HepG2 (cell line): ENCODE measurements around the gene NUDCD3. TPM values are rescaled to one million over a fixed set of nuclear protein-coding genes. Genes with fewer than 3 reads are reported as not detected.

Experiments
- KLF15 ChIP-seq: sonication (generic); formaldehyde crosslinking; IDR thresholded peaks from 2 replicates; pipeline ENCODE4 v1.8.1; 2023; ENCODE audit warnings: borderline replicate concordance, mild to moderate bottlenecking, inconsistent platforms, missing genetic modification reagents, mixed read lengths
- NKX3-1 ChIP-seq: sonication (generic); formaldehyde crosslinking; IDR thresholded peaks from 2 replicates; pipeline ENCODE4 v1.5.0; 2020; ENCODE audit warnings: missing genetic modification reagents
- NR2F1 ChIP-seq, 2 experiments: fragments of 450-650 bp in 1 of 2; formaldehyde crosslinking in 1 of 2; IDR thresholded peaks; 2 replicates each; pipeline versions ENCODE4 v1.5.0 to v1.6.1; 2016 to 2020; ENCODE audit warnings: mild to moderate bottlenecking in 1 of 2, missing compliant biosample characterization in 1 of 2, missing genetic modification reagents in 1 of 2, moderate library complexity in 1 of 2
- SNAPC4 ChIP-seq: sonication (generic); formaldehyde crosslinking; IDR thresholded peaks from 2 replicates; pipeline ENCODE4 v1.4.0; 2020; ENCODE audit warnings: mild to moderate bottlenecking, missing genetic modification reagents
- ZMYM4 ChIP-seq: sonication (generic); formaldehyde crosslinking; IDR thresholded peaks from 2 replicates; pipeline ENCODE4 v1.8.1; 2023; ENCODE audit warnings: mild to moderate bottlenecking, missing genetic modification reagents
- ZNF33A ChIP-seq: sonication (generic); formaldehyde crosslinking; IDR thresholded peaks from 2 replicates; pipeline ENCODE4 v1.5.1; 2020; ENCODE audit warnings: missing genetic modification reagents, mild to moderate bottlenecking, moderate library complexity, borderline replicate concordance
- ZNF605 ChIP-seq: sonication (generic); formaldehyde crosslinking; IDR thresholded peaks from 2 replicates; pipeline ENCODE4 v1.8.0; 2022; ENCODE audit warnings: mild to moderate bottlenecking, missing genetic modification reagents
- ZSCAN31 ChIP-seq: sonication (generic); formaldehyde crosslinking; IDR thresholded peaks from 2 replicates; pipeline ENCODE4 v1.5.0; 2020; ENCODE audit warnings: low read depth, mild to moderate bottlenecking, missing genetic modification reagents
- polyA plus RNA-seq, 8 experiments: library from polyadenylated mRNA; depleted of rRNA in 3 of 8; stranded (reverse) in 7 of 8; unstranded in 1 of 8; fragments of >200 nt; fragmentation: Illumina TruSeq in 4 of 8; extraction: Trizol in 4 of 8; gene quantifications; 2 replicates each; pipeline versions ENCODE4 v1.2.1 to v1.2.3, GENCODE V29; 2011 to 2016; ENCODE audit warnings: low read depth in 4 of 8, missing spikeins in 1 of 8, mixed read lengths in 1 of 8; ENCODE audit not compliant: insufficient read depth in 1 of 8
- total RNA-seq, 5 experiments: library from RNA; depleted of rRNA; stranded (reverse); fragments of >200 nt; fragmentation: Illumina TruSeq; extraction: Trizol; gene quantifications; 2 replicates each; pipeline ENCODE4 v1.2.3, GENCODE V29; 2016; ENCODE audit warnings: low read depth in 1 of 5
- TF ChIP-seq, protein P1 (sequence below): sonication (generic); formaldehyde crosslinking; IDR thresholded peaks from one replicate; pipeline ENCODE4 v1.5.1; 2020; ENCODE audit warnings: mild to moderate bottlenecking, missing genetic modification reagents; ENCODE audit errors: not compliant biosample characterization

Gene NUDCD3
- total and polyA plus RNA-seq, 2 of the 13 experiments (the other 11 are each of a cell fraction or from before 2014, with no cell fraction given), result 20.8 to 49.9 TPM

DNA sequence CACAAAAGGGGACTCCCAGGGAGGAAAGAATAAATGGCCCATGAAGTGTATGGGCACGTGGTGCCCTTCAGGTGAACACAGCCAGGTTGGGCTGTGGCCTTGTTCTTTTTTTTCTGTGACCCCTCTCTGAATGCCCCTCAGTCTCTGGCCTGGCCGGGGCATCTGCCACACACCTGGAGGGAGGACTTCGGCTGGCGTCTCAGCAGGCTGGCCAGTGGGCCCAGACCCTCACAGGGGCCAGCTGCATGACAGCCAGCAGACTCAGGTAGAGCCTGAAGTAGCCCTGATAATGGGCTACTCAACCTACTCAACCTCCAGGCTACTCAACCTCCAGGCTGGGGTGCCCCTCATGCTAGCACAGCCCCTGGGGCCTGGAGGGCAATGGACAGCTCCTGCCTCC lies 155.3 kb downstream of the NUDCD3 start (continued):
- no peak for TF ChIP-seq NKX3-1
- no peak for TF ChIP-seq ZMYM4 (CRISPR knock-in tag)
- no peak for TF ChIP-seq SNAPC4 (CRISPR knock-in tag)
- no peak for TF ChIP-seq ZNF33A (CRISPR knock-in tag)
- no peak for TF ChIP-seq NR2F1 (CRISPR knock-in tag; IDR thresholded peaks at IDR 0.05)
- TF ChIP-seq ZSCAN31 (CRISPR knock-in tag), result no peak
- TF ChIP-seq ZNF605, result no peak
- TF ChIP-seq KLF15 (CRISPR knock-in tag), result no peak
- TF ChIP-seq, protein P1, sequence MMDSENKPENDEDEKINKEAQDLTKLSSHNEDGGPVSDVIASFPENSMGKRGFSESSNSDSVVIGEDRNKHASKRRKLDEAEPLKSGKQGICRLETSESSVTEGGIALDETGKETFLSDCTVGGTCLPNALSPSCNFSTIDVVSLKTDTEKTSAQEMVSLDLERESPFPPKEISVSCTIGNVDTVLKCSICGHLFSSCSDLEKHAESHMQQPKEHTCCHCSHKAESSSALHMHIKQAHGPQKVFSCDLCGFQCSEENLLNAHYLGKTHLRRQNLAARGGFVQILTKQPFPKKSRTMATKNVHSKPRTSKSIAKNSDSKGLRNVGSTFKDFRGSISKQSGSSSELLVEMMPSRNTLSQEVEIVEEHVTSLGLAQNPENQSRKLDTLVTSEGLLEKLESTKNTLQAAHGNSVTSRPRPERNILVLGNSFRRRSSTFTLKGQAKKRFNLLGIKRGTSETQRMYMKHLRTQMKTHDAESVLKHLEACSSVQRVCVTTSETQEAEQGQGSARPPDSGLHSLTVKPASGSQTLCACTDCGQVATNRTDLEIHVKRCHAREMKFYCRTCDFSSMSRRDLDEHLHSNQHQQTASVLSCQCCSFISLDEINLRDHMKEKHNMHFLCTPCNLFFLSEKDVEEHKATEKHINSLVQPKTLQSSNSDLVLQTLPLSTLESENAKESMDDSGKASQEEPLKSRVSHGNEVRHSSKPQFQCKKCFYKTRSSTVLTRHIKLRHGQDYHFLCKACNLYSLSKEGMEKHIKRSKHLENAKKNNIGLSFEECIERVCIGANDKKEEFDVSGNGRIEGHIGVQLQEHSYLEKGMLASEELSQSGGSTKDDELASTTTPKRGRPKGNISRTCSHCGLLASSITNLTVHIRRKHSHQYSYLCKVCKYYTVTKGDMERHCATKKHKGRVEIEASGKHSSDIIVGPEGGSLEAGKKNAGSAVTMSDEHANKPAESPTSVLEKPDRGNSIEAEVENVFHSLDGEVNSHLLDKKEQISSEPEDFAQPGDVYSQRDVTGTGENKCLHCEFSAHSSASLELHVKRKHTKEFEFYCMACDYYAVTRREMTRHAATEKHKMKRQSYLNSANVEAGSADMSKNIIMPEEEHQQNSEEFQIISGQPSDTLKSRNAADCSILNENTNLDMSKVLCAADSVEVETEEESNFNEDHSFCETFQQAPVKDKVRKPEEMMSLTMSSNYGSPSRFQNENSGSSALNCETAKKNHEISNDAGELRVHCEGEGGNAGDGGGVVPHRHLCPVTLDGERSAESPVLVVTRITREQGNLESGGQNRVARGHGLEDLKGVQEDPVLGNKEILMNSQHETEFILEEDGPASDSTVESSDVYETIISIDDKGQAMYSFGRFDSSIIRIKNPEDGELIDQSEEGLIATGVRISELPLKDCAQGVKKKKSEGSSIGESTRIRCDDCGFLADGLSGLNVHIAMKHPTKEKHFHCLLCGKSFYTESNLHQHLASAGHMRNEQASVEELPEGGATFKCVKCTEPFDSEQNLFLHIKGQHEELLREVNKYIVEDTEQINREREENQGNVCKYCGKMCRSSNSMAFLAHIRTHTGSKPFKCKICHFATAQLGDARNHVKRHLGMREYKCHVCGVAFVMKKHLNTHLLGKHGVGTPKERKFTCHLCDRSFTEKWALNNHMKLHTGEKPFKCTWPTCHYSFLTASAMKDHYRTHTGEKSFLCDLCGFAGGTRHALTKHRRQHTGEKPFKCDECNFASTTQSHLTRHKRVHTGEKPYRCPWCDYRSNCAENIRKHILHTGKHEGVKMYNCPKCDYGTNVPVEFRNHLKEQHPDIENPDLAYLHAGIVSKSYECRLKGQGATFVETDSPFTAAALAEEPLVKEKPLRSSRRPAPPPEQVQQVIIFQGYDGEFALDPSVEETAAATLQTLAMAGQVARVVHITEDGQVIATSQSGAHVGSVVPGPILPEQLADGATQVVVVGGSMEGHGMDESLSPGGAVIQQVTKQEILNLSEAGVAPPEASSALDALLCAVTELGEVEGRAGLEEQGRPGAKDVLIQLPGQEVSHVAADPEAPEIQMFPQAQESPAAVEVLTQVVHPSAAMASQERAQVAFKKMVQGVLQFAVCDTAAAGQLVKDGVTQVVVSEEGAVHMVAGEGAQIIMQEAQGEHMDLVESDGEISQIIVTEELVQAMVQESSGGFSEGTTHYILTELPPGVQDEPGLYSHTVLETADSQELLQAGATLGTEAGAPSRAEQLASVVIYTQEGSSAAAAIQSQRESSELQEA (CRISPR knock-in tag), result no peak
- TF ChIP-seq, all 625 proteins: peak for 0
